HL-60 (cell line): ENCODE results near the gene ZNF106.
A peak's percentile ranks its signal among the peaks of the same experiment; 100 is the strongest.

Source experiments
- DNase-seq, 2 experiments: peaks; one replicate each; pipeline ENCODE4 v3.0.0-alpha.2; 2010 to 2020; ENCODE audit warnings: low read depth in 1 of 2, low spot score in 1 of 2
- H3K27ac ChIP-seq: fragments of 250-450 bp; sonication (Bioruptor Pico); replicated peaks from 2 replicates; pipeline ENCODE4 v1.5.1; 2020; ENCODE audit warnings: mild to moderate bottlenecking, moderate library complexity
- H3K27me3 ChIP-seq: fragments of 250-450 bp; sonication (Bioruptor Pico); 2 replicates; pipeline ENCODE4 v1.5.1; 2021; ENCODE audit warnings: mild to moderate bottlenecking, moderate library complexity; ENCODE audit not compliant: insufficient read depth, poor library complexity, severe bottlenecking
- H3K4me3 ChIP-seq: replicated peaks from 2 replicates; pipeline ENCODE4 v1.5.1; 2011; ENCODE audit warnings: mild to moderate bottlenecking, control low read depth, low read length; ENCODE audit not compliant: insufficient read depth
- GABPA ChIP-seq: IDR thresholded peaks from 2 replicates; pipeline ENCODE4 v1.6.1; 2012; ENCODE audit warnings: low read depth
- POLR2AphosphoS5 ChIP-seq: IDR thresholded peaks from 2 replicates; pipeline ENCODE4 v1.6.1; 2012; ENCODE audit warnings: low read depth
- REST ChIP-seq: IDR thresholded peaks from 2 replicates; pipeline ENCODE4 v1.6.1; 2012; ENCODE audit warnings: low read depth; ENCODE audit not compliant: insufficient replicate concordance
- SPI1 ChIP-seq: IDR thresholded peaks from 2 replicates; pipeline ENCODE4 v1.6.1; 2012; ENCODE audit warnings: low read depth, mild to moderate bottlenecking, borderline replicate concordance
- TF ChIP-seq, protein P1 (sequence below): IDR thresholded peaks from one replicate; pipeline ENCODE4 v1.5.1; 2011; ENCODE audit warnings: low read length, control low read depth, inconsistent platforms; ENCODE audit not compliant: insufficient read depth

The ZNF106 gene

DNA sequence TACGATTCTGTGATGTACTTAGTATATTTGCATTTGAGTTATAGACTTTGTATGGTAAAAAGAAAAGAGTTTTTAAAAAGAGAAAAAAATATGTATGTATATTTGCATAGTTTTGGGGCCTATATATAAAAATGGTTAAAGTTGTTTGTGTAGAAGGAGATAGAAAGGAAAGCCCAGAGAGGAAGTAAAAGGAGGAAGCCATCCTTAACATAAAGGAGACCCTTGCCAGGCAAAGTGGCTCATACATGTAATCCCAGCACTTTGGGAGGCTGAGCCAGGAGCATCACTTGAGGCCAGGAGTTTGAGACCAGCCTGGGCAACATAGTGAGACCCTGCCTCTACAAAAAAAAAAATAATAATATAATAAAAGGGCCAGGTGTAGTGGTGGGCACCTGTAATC lies 12.9 kb upstream of the ZNF106 start:
- no peaks in the 10 kb centered on the region for H3K27me3 ChIP-seq
- no peak overlapping the region for H3K27ac ChIP-seq
- TF ChIP-seq POLR2AphosphoS5: no peak
- peak; percentile 82 for TF ChIP-seq SPI1
- no peak overlapping the region for H3K4me3 ChIP-seq
- no peak for DNase-seq

- TF ChIP-seq SPI1: no peak
- no peak for TF ChIP-seq GABPA
- TF ChIP-seq, protein P1, sequence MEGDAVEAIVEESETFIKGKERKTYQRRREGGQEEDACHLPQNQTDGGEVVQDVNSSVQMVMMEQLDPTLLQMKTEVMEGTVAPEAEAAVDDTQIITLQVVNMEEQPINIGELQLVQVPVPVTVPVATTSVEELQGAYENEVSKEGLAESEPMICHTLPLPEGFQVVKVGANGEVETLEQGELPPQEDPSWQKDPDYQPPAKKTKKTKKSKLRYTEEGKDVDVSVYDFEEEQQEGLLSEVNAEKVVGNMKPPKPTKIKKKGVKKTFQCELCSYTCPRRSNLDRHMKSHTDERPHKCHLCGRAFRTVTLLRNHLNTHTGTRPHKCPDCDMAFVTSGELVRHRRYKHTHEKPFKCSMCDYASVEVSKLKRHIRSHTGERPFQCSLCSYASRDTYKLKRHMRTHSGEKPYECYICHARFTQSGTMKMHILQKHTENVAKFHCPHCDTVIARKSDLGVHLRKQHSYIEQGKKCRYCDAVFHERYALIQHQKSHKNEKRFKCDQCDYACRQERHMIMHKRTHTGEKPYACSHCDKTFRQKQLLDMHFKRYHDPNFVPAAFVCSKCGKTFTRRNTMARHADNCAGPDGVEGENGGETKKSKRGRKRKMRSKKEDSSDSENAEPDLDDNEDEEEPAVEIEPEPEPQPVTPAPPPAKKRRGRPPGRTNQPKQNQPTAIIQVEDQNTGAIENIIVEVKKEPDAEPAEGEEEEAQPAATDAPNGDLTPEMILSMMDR: no peak
- TF ChIP-seq REST: no peak
- TF ChIP-seq POLR2AphosphoS5: no peak
- DNase-seq: no peak
Measured at GRCh38 chr15:42502477-42502876, 11.5 kb upstream of the ZNF106 start.

DNA sequence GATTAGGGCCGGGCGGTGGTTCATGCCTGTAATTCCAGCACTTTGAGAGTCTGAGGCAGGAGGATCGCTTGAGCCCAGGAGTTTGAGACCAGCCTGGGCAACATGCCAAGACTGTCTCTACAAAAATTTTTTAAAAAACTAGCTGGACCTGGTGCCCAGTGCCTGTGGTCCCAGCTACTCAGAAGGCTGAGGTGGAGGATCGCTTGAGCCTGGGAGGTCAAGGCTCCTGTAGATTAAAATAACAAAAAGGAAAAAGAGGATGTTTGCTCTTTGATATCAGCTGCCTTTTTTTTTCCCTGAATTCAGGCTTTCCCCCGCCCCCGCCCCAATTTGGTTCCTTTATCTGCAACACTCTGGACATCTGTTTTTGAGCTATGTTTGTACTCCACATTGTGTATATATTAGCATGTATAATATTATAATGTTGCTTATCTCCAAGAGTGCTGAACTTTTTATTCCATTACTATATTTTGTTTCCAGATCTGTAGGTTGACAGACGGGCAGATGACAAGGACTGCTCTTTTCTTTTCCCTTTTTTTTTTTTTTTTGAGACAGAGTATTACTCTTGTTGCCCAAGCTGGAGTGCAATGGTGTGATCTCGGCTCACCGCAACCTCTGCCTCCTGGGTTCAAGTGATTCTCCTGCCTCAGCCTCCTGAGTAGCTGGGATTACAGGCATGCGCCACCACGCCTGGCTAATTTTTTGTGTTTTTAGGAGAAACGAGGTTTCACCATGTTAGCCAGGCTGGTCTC lies 9.1 kb upstream of the ZNF106 start:
- TF ChIP-seq, protein P1: no peak
- DNase-seq: no peak
- Histone ChIP-seq H3K27me3 (no peaks in the 10 kb centered on the region), H3K27ac (peak overlapping the region; percentile 12), H3K4me3 (no peak overlapping the region)

More at GRCh38 chr15:42502477-42502876, 11.5 kb upstream of the ZNF106 start:
- Histone ChIP-seq H3K27ac (no peak overlapping the region), H3K4me3 (no peak overlapping the region), H3K27me3 (no peaks in the 10 kb centered on the region)

DNA sequence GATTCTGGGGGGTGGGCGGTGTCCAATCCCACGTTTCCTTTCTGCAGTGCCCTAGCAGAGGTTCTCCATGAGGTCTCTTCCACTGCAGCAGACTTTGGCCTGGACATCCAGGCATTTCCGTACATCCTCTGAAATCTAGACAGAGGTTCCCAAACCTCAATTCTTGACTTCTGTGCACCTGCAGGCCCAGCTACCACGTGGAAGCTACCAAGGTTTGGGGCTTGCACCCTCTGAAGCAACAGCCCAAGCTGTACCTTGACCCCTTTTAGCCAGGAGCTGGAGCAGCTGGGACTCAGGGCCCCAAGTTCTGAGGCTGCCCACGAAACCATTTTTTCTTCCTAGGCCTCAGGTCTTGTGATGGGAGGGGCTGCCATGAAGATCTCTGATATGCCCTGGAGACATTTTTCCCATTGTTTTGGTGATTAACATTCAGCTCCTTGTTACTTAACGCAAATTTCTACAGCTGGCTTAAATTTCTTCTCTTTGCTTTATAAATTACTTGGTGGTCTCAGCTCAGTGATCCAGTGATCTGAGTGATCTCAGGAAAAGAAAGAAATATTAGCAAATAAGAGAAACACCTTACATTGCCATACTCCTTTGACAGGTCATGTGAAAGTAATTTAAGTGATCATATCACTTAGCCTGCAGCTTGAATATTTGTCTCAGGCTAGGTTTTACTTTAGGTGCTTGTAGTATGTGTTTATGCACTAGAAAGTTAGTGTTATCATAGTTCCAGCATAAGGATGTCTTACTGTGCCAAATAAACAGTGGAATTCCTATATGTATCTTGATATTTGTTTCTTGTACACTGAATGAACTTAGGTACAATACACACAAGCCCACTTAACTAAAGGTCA lies 7.5 kb upstream of the ZNF106 start:
- DNase-seq: no peak
- TF ChIP-seq, protein P1: no peak
- TF ChIP-seq GABPA (no peak), SPI1 (no peak), REST (no peak), POLR2AphosphoS5 (no peak)
- H3K27ac ChIP-seq: no peak overlapping the region
- H3K4me3 ChIP-seq: no peak overlapping the region
- no peaks in the 10 kb centered on the region for H3K27me3 ChIP-seq
